GM12891 (cell line): ENCODE measurements around the gene C4orf54.

Experiments
- POLR2A ChIP-seq: IDR thresholded peaks from 2 replicates; pipeline ENCODE4 v1.6.1; 2011; ENCODE audit warnings: low read depth, low read length, control low read depth
- SPI1 ChIP-seq: IDR thresholded peaks from 2 replicates; pipeline ENCODE4 v1.6.1; 2011; ENCODE audit warnings: low read depth, low read length, control low read depth
- TAF1 ChIP-seq: IDR thresholded peaks from 2 replicates; pipeline ENCODE4 v1.6.1; 2011; ENCODE audit warnings: low read depth, low read length, control low read depth

DNA sequence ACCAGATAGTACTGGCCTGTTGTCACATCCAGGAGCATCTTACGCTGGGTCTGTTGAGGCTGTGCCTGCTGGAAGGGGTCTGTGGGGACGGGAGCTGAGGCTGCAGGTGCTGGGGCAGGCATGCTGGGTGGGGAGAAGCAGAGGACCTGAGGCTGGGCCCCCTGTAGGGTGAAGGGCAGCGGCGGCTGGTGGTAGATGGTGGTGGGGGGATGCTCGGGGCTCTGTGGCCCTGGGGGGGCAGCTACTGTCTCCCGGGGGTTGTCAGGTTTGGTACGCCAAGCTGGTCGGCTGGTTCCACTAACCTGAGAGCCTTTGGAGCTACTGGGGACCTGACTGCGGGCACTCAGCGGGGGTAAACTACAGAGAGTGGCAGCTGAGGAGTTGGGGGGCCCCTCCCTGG is 7.8 kb downstream of the C4orf54 start:
- no peak for TF ChIP-seq POLR2A
- no peak for TF ChIP-seq SPI1
- no peak for TF ChIP-seq TAF1
